Cardiac muscle cell (in vitro differentiated cells and primary cell): ENCODE data around the gene WDFY3. TPM values are rescaled to one million over a fixed set of nuclear protein-coding genes. Genes with fewer than 3 reads are reported as not detected.

ENCODE experiments used
- DNase-seq, 2 donors: peaks; one replicate each; pipeline versions ENCODE4 v3.0.0 to v3.0.0-alpha.2; 2010 to 2017; ENCODE audit warnings: low read depth in 1 of 2, low spot score in 1 of 2
- H3K27ac ChIP-seq: fragments of 200-600 bp; sonication (generic); 2 replicates; pipeline ENCODE4 v1.5.1; 2016
- H3K27me3 ChIP-seq: fragments of 200-600 bp; sonication (generic); 2 replicates; pipeline ENCODE4 v1.6.0; 2016; ENCODE audit warnings: control low read depth
- H3K36me3 ChIP-seq: fragments of 200-600 bp; sonication (generic); 2 replicates; pipeline ENCODE4 v1.5.1; 2016; ENCODE audit warnings: control low read depth
- H3K4me1 ChIP-seq: fragments of 200-600 bp; sonication (generic); 2 replicates; pipeline ENCODE4 v1.8.1; 2017; ENCODE audit warnings: low read depth, mild to moderate bottlenecking, mixed run types
- H3K4me3 ChIP-seq: fragments of 200-600 bp; sonication (generic); 2 replicates; pipeline ENCODE4 v1.5.1; 2016; ENCODE audit warnings: mild to moderate bottlenecking
- H3K9me3 ChIP-seq: fragments of 200-600 bp; sonication (generic); 2 replicates; pipeline ENCODE4 v1.5.1; 2017; ENCODE audit warnings: low read depth, mild to moderate bottlenecking, control low read depth
- CTCF ChIP-seq: IDR thresholded peaks from 2 replicates; pipeline ENCODE4 v1.5.1; 2012; ENCODE audit warnings: low read depth, mild to moderate bottlenecking, low read length
- polyA plus RNA-seq: library from polyadenylated mRNA; unstranded; fragments of >200 nt; fragmentation: Nextera tagmentation; extraction: Ambion mirVana; gene quantifications from 2 replicates; pipeline ENCODE4 v1.2.1, GENCODE V29; 2016
- total RNA-seq: library from RNA; depleted of rRNA; stranded (reverse); fragments of >200 nt; gene quantifications from 2 replicates; pipeline ENCODE4 v1.2.3, GENCODE V29; 2016

Gene WDFY3
- total and polyA plus RNA-seq, 2 experiments from 2014 or later = 9.6 to 59.0 TPM

GRCh38 chr4:84638092-84638491, 328.4 kb downstream of the WDFY3 start:
- no peaks in the 10 kb centered on the region for H3K27me3 ChIP-seq
- no peak overlapping the region for H3K4me3 ChIP-seq
- TF ChIP-seq CTCF = no peak
- no peaks in the 10 kb centered on the region for H3K9me3 ChIP-seq
- no peak overlapping the region for H3K27ac ChIP-seq
- DNase-seq = no peak
- no peaks in the 10 kb centered on the region for H3K36me3 ChIP-seq
- no peaks in the 10 kb centered on the region for H3K4me1 ChIP-seq

GRCh38 chr4:84634961-84635360, 331.5 kb downstream of the WDFY3 start:
- Histone ChIP-seq H3K4me3 (no peak overlapping the region), H3K36me3 (no peaks in the 10 kb centered on the region), H3K27me3 (no peaks in the 10 kb centered on the region), H3K27ac (no peak overlapping the region), H3K9me3 (no peaks in the 10 kb centered on the region), H3K4me1 (no peaks in the 10 kb centered on the region)
- no peak for TF ChIP-seq CTCF
- no peak for DNase-seq

- no peaks in the 10 kb centered on the region for H3K9me3 ChIP-seq
- no peak overlapping the region for H3K4me3 ChIP-seq
- no peak overlapping the region for H3K27ac ChIP-seq
- peak in 1 of 2 donors; percentile 92 for DNase-seq
- H3K27me3 ChIP-seq = no peaks in the 10 kb centered on the region
- TF ChIP-seq CTCF = no peak
- no peaks in the 10 kb centered on the region for H3K36me3 ChIP-seq
- no peaks in the 10 kb centered on the region for H3K4me1 ChIP-seq
Observed at GRCh38 chr4:84632092-84632491, 334.4 kb downstream of the WDFY3 start.

GRCh38 chr4:84631573-84631972, 334.9 kb downstream of the WDFY3 start:
- no peak for TF ChIP-seq CTCF
- DNase-seq = peak in 1 of 2 donors; percentile 27
- H3K4me1 ChIP-seq = no peaks in the 10 kb centered on the region
- H3K9me3 ChIP-seq = no peaks in the 10 kb centered on the region
- no peak overlapping the region for H3K4me3 ChIP-seq
- H3K36me3 ChIP-seq = no peaks in the 10 kb centered on the region
- no peaks in the 10 kb centered on the region for H3K27me3 ChIP-seq
- H3K27ac ChIP-seq = no peak overlapping the region

- no peaks in the 10 kb centered on the region for H3K9me3 ChIP-seq
- no peaks in the 10 kb centered on the region for H3K27me3 ChIP-seq
- no peak overlapping the region for H3K4me3 ChIP-seq
- no peaks in the 10 kb centered on the region for H3K36me3 ChIP-seq
- TF ChIP-seq CTCF = no peak
- H3K27ac ChIP-seq = no peak overlapping the region
- H3K4me1 ChIP-seq = no peaks in the 10 kb centered on the region
- DNase-seq = no peak
Observed at GRCh38 chr4:84626673-84627072, 339.8 kb downstream of the WDFY3 start.

- no peak overlapping the region for H3K27ac ChIP-seq
- H3K9me3 ChIP-seq = no peaks in the 10 kb centered on the region
- no peak for TF ChIP-seq CTCF
- H3K36me3 ChIP-seq = no peaks in the 10 kb centered on the region
- H3K4me1 ChIP-seq = no peaks in the 10 kb centered on the region
- no peak for DNase-seq
- no peak overlapping the region for H3K4me3 ChIP-seq
- H3K27me3 ChIP-seq = no peaks in the 10 kb centered on the region
Observed at GRCh38 chr4:84623661-84624060, 342.8 kb downstream of the WDFY3 start.
